CD4-positive, alpha-beta memory T cell (primary cell): ENCODE data around the gene EMILIN2. TPM values are rescaled to one million over a fixed set of nuclear protein-coding genes. Genes with fewer than 3 reads are reported as not detected.
"Not testable (repeated sequence)": the region's sequence is repeated elsewhere in the genome, so short reads cannot be mapped to it uniquely, and the experiment has no call there.

ENCODE experiments used
- CTCF ChIA-PET: fragments of 350-600 bp; sonication (Branson Sonifier 250); formaldehyde crosslinking; loops from one replicate; lab custom pipeline; 2021; ENCODE audit warnings: inconsistent platforms; ENCODE audit not compliant: partially characterized antibody; lab: Charles Lee
- POLR2A ChIA-PET: fragments of 350-600 bp; sonication (Branson Sonifier 250); formaldehyde crosslinking; loops from one replicate; lab custom pipeline; 2021; ENCODE audit not compliant: partially characterized antibody; lab: Charles Lee
- DNase-seq, 5 donors: peaks; one replicate each; pipeline versions ENCODE4 v3.0.0 to v3.0.0-alpha.2; 2020 to 2022; ENCODE audit warnings: mixed read lengths in 1 of 5
- H3K27ac ChIP-seq: one replicate; pipeline ENCODE4 v1.7.0; 2013; ENCODE audit warnings: low read depth, low read length
- H3K27me3 ChIP-seq: 2 replicates; pipeline ENCODE4 v1.7.0; 2013; ENCODE audit warnings: mild to moderate bottlenecking, low read length, moderate library complexity; ENCODE audit not compliant: insufficient read depth
- H3K36me3 ChIP-seq: 2 replicates; pipeline ENCODE4 v1.7.0; 2013; ENCODE audit warnings: mild to moderate bottlenecking, low read length, moderate library complexity; ENCODE audit not compliant: insufficient read depth
- H3K4me1 ChIP-seq: 2 replicates; pipeline ENCODE4 v1.7.0; 2013; ENCODE audit warnings: mild to moderate bottlenecking, low read length, moderate library complexity; ENCODE audit not compliant: insufficient read depth
- H3K4me3 ChIP-seq, 2 donors: one replicate each; pipeline ENCODE4 v1.7.0; 2013; ENCODE audit warnings: low read length in 2 of 2, mild to moderate bottlenecking in 1 of 2
- H3K9me3 ChIP-seq, 2 donors: one replicate each; pipeline ENCODE4 v1.7.0; 2013; ENCODE audit warnings: low read length in 2 of 2, control low read depth in 1 of 2; ENCODE audit not compliant: control insufficient read depth in 1 of 2
- H3K27ac Mint-ChIP-seq, 7 donors: one replicate each; pipeline ENCODE4 v1.8.0; 2020 to 2021; ENCODE audit warnings: mixed read lengths in 7 of 7, mild to moderate bottlenecking in 6 of 7, inconsistent platforms in 3 of 7, moderate library complexity in 3 of 7
- H3K27me3 Mint-ChIP-seq, 2 donors: one replicate each; pipeline ENCODE4 v1.8.0; 2020 to 2021; ENCODE audit warnings: mixed read lengths in 2 of 2
- H3K36me3 Mint-ChIP-seq, 2 donors: one replicate each; pipeline ENCODE4 v1.8.0; 2020 to 2021; ENCODE audit warnings: mixed read lengths in 2 of 2, inconsistent platforms in 1 of 2, mild to moderate bottlenecking in 1 of 2
- H3K4me1 Mint-ChIP-seq, 4 donors: one replicate each; pipeline ENCODE4 v1.8.0; 2020 to 2021; ENCODE audit warnings: mixed read lengths in 4 of 4, mild to moderate bottlenecking in 1 of 4
- H3K4me3 Mint-ChIP-seq, 8 donors: one replicate each; pipeline ENCODE4 v1.8.0; 2020 to 2021; ENCODE audit warnings: mixed read lengths in 8 of 8, mild to moderate bottlenecking in 7 of 8, moderate library complexity in 6 of 8, inconsistent platforms in 3 of 8
- H3K9me3 Mint-ChIP-seq, 8 donors: one replicate each; pipeline ENCODE4 v1.8.0; 2020 to 2021; ENCODE audit warnings: mixed read lengths in 8 of 8, mild to moderate bottlenecking in 5 of 8, inconsistent platforms in 3 of 8, moderate library complexity in 1 of 8
- intact Hi-C: fragments of 100-400 bp; cut with micrococcal nuclease; formaldehyde crosslinking; loops from one replicate; pipeline ENCODE4 v1.15.1; 2023
- polyA plus RNA-seq, 2 donors: library from polyadenylated mRNA; unstranded; fragments of 300-500 nt; fragmentation: Illumina TruSeq; gene quantifications; one replicate each; pipeline ENCODE4 v1.2.3, GENCODE V29; 2021
- total RNA-seq, 2 experiments: library from RNA; stranded (reverse); gene quantifications; one replicate each; pipeline ENCODE4 v1.2.3, GENCODE V29; 2021

The EMILIN2 gene
- total and polyA plus RNA-seq, 4 experiments from 2014 or later = 4.9 to 11.4 (median 8.6) TPM

DNA sequence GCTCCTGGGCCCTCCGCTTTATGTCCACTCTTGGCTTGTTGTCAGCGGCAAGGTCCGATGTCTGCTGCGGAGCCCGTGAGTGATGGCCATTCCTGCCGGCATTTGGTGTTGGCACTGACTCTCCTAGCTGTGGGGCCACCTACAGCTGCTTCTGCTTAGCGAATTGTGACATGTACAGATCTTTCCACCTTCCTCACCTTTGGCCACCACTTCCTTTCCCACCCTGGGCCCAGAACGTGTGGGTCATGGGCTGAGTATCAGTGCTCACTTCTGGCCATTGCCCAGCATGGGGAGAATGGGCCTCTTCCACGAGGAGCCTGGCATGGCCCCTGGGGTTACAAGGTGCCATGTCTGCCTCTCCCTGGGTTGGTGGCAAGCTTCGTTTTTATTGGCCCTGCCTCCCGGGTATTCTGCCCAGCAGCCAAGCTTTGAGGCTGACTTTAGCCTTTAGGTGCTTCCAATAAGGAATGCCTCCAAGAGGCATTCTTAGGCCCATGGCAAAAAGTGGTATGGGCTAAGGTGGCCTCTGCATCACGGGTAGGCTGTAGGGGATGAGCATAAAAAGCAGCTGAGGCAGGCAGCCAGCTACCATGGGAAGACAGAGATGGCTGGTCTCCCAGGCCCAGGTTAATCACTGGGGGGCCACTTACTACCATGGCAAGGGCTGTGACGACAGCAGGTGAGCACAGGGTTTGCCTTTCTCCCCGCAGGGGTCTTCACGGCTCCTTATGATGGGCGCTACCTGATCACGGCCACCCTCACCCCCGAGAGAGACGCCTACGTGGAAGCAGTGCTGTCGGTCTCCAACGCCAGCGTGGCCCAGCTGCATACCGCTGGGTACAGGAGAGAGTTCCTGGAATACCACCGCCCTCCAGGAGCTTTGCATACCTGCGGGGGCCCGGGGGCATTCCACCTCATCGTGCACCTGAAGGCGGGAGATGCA lies 65.8 kb downstream of the EMILIN2 start:
- intact Hi-C loops = no loop called here
- CTCF ChIA-PET = interaction anchor here (1.1 kb wide), 1 partner anchor 14 kb away, joined by 3 read pairs; no protein-coding TSS in a partner anchor

DNA sequence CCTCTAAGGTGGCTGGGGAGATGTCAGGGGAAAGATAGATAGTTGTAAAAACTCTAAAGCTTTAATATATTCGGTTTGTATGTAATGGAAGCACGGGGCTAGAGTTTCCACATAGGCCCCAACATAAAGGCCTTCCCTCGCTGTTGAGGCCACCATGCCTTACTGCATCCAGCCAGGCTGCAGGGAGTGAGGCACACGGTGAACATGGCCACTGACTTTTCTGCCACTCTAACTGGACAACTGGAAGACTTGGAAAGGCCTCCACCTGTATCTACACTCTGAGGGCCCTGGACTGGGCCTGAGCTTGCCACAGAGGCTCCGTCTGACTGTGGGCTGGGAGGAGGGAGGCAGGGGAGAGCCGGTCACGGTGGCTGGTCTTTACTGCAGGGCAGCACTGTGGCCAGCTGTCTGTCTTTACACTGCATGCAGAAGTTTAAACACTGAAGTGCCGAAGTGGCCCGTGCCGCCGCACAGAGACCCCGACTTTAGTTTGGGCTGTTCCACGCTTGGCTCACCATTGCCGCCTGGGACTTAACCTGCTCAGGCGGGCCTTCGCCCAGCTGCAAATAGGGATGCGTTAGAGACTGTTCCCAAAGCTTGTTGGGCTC lies 66.7 kb downstream of the EMILIN2 start:
- Histone ChIP-seq H3K27me3 (no peaks in the 10 kb centered on the region), H3K4me3 (no peak overlapping the region), H3K27ac (no peak overlapping the region), H3K9me3 (no peaks in the 10 kb centered on the region), H3K36me3 (peaks cover 35% of the 10 kb centered on the region), H3K4me1 (peaks cover 7% of the 10 kb centered on the region)
- Mint-ChIP-seq H3K4me3 (no peak overlapping the region), H3K27me3 (no peaks in the 10 kb centered on the region), H3K27ac (peak overlapping the region in 2 of 7 donors; percentile 15 to 44), H3K36me3 (peaks cover 29 to 67% of the 10 kb centered on the region in 2 donors), H3K4me1 (peaks cover 12 to 34% (median 17%) of the 10 kb centered on the region in 4 donors), H3K9me3 (peaks cover 0 to 10% (median 0%) of the 10 kb centered on the region in 8 donors)
- ChIA-PET CTCF (interaction anchor here (1.1 to 1.6 kb wide), 2 partner anchors 14 to 15 kb away, joined by 3 to 4 read pairs; no protein-coding TSS in a partner anchor), POLR2A (interaction anchor here (1.4 to 1.8 kb wide), 2 partner anchors 7 to 16 kb away, joined by 3 to 4 read pairs; no protein-coding TSS in a partner anchor)
- no peak for DNase-seq
- intact Hi-C loops = no loop called here

More for the DNA sequence above, 65.8 kb downstream of the EMILIN2 start:
- Histone ChIP-seq H3K4me3 (no peak overlapping the region), H3K4me1 (peaks cover 14% of the 10 kb centered on the region), H3K36me3 (peaks cover 28% of the 10 kb centered on the region), H3K9me3 (no peaks in the 10 kb centered on the region), H3K27ac (no peak overlapping the region), H3K27me3 (no peaks in the 10 kb centered on the region)
- Mint-ChIP-seq H3K36me3 (peaks cover 24 to 62% of the 10 kb centered on the region in 2 donors), H3K27me3 (no peaks in the 10 kb centered on the region), H3K4me3 (no peak overlapping the region), H3K9me3 (peaks cover 0 to 10% (median 0%) of the 10 kb centered on the region in 8 donors), H3K27ac (peak overlapping the region in 3 of 7 donors; percentile 48 to 84 (median 75)), H3K4me1 (peaks cover 16 to 34% (median 22%) of the 10 kb centered on the region in 4 donors)
- DNase-seq = no peak
- POLR2A ChIA-PET = interaction anchor here (1.4 to 1.8 kb wide), 2 partner anchors 8 to 15 kb away, joined by 3 to 4 read pairs; no protein-coding TSS in a partner anchor

DNA sequence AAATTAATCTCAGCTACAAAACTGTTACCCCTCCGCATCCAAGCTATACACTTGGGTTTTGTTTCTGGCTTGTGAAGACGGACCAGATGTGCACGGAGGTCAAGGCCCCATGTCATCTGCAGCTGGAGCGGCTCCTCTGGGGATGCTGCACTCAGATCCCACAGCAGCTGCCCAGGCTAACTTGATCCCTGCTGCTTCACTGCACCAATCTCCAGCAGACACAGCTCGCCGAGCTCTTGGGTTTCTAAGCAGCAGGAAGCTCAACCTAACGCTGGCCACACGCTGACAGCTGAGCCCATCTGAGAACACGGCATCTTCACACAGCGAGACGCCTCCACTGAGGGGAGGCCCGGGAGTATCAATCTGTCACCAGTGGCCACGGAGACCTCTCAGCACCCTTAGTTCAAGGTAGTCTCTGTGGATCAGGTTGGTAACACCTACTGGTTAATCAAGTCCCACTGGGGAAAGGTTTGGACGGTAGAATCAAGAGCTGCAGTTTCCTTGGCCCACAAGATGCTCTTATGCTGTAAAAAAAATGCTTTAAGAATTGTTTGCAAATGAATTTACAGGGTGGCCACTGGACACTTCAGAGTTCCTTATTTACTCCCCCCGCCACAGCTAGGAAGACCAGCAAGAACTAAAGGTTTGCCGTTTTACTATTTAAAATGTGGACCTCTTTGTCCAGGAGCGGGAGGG lies 67.5 kb downstream of the EMILIN2 start:
- peaks cover 11 to 31% (median 14%) of the 10 kb centered on the region in 4 donors for H3K4me1 Mint-ChIP-seq
- H3K27me3 ChIP-seq = no peaks in the 10 kb centered on the region
- H3K27me3 Mint-ChIP-seq = no peaks in the 10 kb centered on the region
- H3K27ac Mint-ChIP-seq = peak overlapping the region in 2 of 7 donors; percentile 44 to 47
- peaks cover 0 to 8% (median 0%) of the 10 kb centered on the region in 8 donors for H3K9me3 Mint-ChIP-seq
- H3K9me3 ChIP-seq = no peaks in the 10 kb centered on the region
- H3K4me1 ChIP-seq = peaks cover 7% of the 10 kb centered on the region
- no peak overlapping the region for H3K4me3 Mint-ChIP-seq
- intact Hi-C loops = no loop called here
- no peak overlapping the region for H3K27ac ChIP-seq
- peaks cover 39% of the 10 kb centered on the region for H3K36me3 ChIP-seq
- POLR2A ChIA-PET = interaction anchor here (0.9 to 1.8 kb wide), 3 partner anchors 12 to 21 kb away, joined by 3 read pairs; no protein-coding TSS in a partner anchor
- H3K4me3 ChIP-seq = no peak overlapping the region
- DNase-seq = no peak
- CTCF ChIA-PET = interaction anchor here (1.6 kb wide), 2 partner anchors 15 to 80 kb away, joined by 4 to 5 read pairs; no protein-coding TSS in a partner anchor
- peaks cover 34 to 70% of the 10 kb centered on the region in 2 donors for H3K36me3 Mint-ChIP-seq

DNA sequence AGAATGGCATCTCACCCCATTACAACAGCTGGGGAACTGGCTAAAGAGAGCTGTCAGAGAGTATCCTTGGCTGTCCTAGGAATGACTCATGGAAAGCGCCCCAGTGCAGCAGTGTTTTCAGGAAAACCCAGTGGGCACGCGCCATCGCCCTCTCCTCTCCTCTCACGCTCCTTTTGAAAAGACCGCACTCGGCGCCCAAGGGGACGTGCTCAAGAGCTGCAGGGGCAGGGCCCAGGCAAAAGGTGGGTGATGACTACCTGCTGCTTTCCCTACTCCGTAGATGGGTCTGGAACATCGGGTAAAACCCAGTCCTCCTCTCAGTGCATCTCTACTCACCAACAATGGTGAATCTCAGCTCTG lies 68.1 kb downstream of the EMILIN2 start:
- peaks cover 38 to 73% of the 10 kb centered on the region in 2 donors for H3K36me3 Mint-ChIP-seq
- no peak overlapping the region for H3K27ac ChIP-seq
- POLR2A ChIA-PET = interaction anchor here (0.9 to 1.1 kb wide), 2 partner anchors 12 to 21 kb away, joined by 3 read pairs; no protein-coding TSS in a partner anchor

DNA sequence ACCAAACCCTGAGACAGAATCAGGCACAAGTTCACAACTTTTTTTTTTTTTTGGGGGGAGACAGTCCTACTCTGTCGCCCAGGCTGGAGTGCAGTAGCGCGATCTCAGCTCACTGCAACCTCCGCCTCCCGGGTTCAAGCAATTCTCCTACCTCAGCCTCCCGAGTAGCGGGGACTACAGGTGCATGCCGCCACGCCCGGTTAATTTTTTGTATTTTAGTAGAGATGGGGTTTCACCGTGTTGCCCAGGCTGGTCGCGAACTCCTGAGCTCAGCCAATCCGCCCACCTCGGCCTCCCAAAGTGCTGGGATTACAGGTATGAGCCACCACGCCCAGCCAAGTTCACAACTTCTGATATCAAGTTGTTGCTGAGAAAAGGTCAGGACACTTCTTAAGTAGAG lies 68.7 kb downstream of the EMILIN2 start:
- POLR2A ChIA-PET = interaction anchor here (1.1 kb wide), 1 partner anchor 11 kb away, joined by 3 read pairs; no protein-coding TSS in a partner anchor
- DNase-seq, intact Hi-C loops, H3K27me3 Mint-ChIP-seq, H3K27ac ChIP-seq, H3K4me3 ChIP-seq, H3K27me3 ChIP-seq, H3K9me3 Mint-ChIP-seq, H3K4me3 Mint-ChIP-seq, H3K4me1 ChIP-seq, H3K9me3 ChIP-seq: not testable (repeated sequence)
- H3K27ac Mint-ChIP-seq = peak overlapping the region in 1 of 7 donors; percentile 53
- peaks cover 11 to 27% (median 14%) of the 10 kb centered on the region in 4 donors for H3K4me1 Mint-ChIP-seq
- H3K36me3 Mint-ChIP-seq = peaks cover 43 to 79% of the 10 kb centered on the region in 2 donors
- CTCF ChIA-PET = interaction anchor here (0.8 to 1.6 kb wide), 2 partner anchors 16 to 79 kb away, joined by 3 to 5 read pairs; no protein-coding TSS in a partner anchor
- peaks cover 48% of the 10 kb centered on the region for H3K36me3 ChIP-seq

More for the DNA sequence above, 68.1 kb downstream of the EMILIN2 start:
- Histone ChIP-seq H3K9me3 (no peaks in the 10 kb centered on the region), H3K36me3 (peaks cover 41% of the 10 kb centered on the region), H3K27me3 (no peaks in the 10 kb centered on the region), H3K4me1 (peaks cover 7% of the 10 kb centered on the region), H3K4me3 (no peak overlapping the region)
- intact Hi-C loops = no loop called here
- CTCF ChIA-PET = interaction anchor here (0.8 to 1.6 kb wide), 3 partner anchors 16 to 79 kb away, joined by 3 to 5 read pairs (median 4); no protein-coding TSS in a partner anchor
- Mint-ChIP-seq H3K27ac (peak overlapping the region in 1 of 7 donors; percentile 3), H3K27me3 (no peaks in the 10 kb centered on the region), H3K4me3 (no peak overlapping the region), H3K9me3 (peaks cover 0 to 7% (median 0%) of the 10 kb centered on the region in 8 donors), H3K4me1 (peaks cover 11 to 27% (median 14%) of the 10 kb centered on the region in 4 donors)
- DNase-seq = no peak

DNA sequence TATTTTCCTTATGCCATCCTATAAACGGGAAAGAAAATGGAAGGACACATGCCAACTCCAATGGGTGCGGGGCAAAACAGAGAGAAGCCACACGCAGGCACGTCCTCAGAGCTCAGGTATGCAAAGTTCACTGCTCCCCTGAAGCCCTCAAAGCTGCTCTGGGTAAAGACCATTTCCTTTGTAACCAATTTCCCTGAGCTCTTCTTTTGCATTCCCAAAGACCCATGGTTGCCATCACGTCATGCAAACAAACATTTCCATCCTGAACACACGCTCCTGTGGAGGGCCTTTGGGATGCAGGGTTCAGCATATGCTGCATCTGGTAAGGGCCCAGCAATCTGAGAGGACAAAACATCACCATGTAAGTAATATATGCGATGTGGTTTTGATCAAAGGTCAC lies 69.4 kb downstream of the EMILIN2 start:
- H3K27me3 ChIP-seq = no peaks in the 10 kb centered on the region
- no peak for DNase-seq
- Mint-ChIP-seq H3K4me1 (peaks cover 9 to 27% (median 12%) of the 10 kb centered on the region in 4 donors), H3K27me3 (no peaks in the 10 kb centered on the region), H3K36me3 (peaks cover 50 to 79% of the 10 kb centered on the region in 2 donors), H3K9me3 (peaks cover 0 to 6% (median 0%) of the 10 kb centered on the region in 8 donors), H3K4me3 (no peak overlapping the region), H3K27ac (peak overlapping the region in 6 of 7 donors; percentile 57 to 86 (median 78))
- H3K4me1 ChIP-seq = peaks cover 7% of the 10 kb centered on the region
- POLR2A ChIA-PET = interaction anchor here (1.4 kb wide), 1 partner anchor 23 kb away, joined by 3 read pairs; no protein-coding TSS in a partner anchor
- H3K27ac ChIP-seq = no peak overlapping the region
- H3K4me3 ChIP-seq = no peak overlapping the region
- intact Hi-C loops = no loop called here
- H3K36me3 ChIP-seq = peaks cover 55% of the 10 kb centered on the region
- H3K9me3 ChIP-seq = no peaks in the 10 kb centered on the region
- CTCF ChIA-PET = interaction anchor here (1.3 kb wide), 1 partner anchor 235 kb away, joined by 3 read pairs; no protein-coding TSS in a partner anchor
